Measurements from ENCODE around the gene TRAPPC11. TPM values are rescaled to one million over a fixed set of nuclear protein-coding genes. Genes with fewer than 3 reads are reported as not detected.
"Not testable (repeated sequence)": the region's sequence is repeated elsewhere in the genome, so short reads cannot be mapped to it uniquely, and the experiment has no call there.

The TRAPPC11 gene
- total RNA-seq, 1 experiment from 2014 or later = 29.1 TPM

DNA sequence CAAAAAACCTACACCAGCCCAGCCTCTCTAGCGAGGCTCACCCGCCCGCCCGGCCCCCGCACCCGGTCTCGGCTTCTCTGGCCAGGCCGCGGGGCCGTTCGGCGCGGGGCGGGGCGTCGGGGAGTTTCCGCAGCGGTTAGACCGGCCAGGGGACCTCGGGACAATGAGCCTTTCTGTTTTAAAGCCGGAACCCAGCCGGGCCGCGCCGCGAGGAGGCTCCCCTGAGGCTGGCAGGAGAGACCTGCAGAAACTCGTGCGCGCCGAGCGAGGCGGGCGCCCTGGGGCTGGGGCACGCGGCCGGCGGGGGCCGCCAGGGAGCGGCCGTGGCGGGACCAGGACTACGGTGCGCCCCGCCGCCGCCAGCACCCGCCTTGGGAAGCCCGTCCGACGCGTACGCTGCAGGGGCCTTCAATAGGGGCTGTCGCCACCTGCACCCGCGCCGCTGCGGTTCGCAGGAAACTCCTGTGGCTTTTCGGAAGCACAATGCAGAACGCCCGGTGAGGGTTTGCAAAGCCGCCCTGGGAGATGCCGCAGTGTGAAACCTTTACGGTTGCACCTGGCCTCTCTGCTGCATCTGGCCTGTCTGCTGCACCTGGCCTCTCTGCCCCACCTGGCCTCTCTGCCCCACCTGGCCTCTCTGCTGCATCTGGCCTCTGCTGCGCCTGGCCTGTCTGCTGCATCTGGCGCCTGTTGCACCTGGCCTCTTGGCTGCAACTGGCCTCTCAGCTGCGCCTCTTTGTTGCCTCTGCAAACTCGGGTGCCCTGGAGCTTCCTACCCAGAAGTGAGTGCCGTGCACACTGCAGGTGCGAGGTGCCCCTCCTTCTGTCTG lies 63.9 kb downstream of the TRAPPC11 start:
- H3K27me3 ChIP-seq (replicated peaks; ENCODE audit: insufficient read depth, low read depth, low read length, poor library complexity) = no peaks in the 10 kb centered on the region
- ChIA-PET POLR2A (ENCODE audit: low non-redundant PET) (no interaction called here), CTCF (no interaction called here)
- intact Hi-C loops (cut with micrococcal nuclease; ENCODE audit: unreplicated experiment) = loop anchor here (10.0 kb wide), 1 partner anchor 248 kb away; no protein-coding TSS in a partner anchor
- DNase-seq (ENCODE audit: low spot score) = peak; percentile 27
- no peaks in the 10 kb centered on the region for H3K4me1 ChIP-seq (ENCODE audit: insufficient read depth, low read length, poor library complexity, severe bottlenecking)
- H3K4me3 ChIP-seq (ENCODE audit: low read depth, low read length, poor library complexity, severe bottlenecking) = peak overlapping the region; percentile 48
- H3K9me3 ChIP-seq (ENCODE audit: low read depth, low read length, poor library complexity, severe bottlenecking) = no peaks in the 10 kb centered on the region
- no TSS peak for BruUV-seq (replicated peaks)
- TF ChIP-seq CTCF (conservative IDR thresholded peaks at IDR 0.05; ENCODE audit: low read depth, low read length) (no peak), EZH2 (IDR thresholded peaks at IDR 0.05; ENCODE audit: borderline replicate concordance, low read depth, low read length, poor library complexity, severe bottlenecking) (no peak)
- no peaks in the 10 kb centered on the region for H3K36me3 ChIP-seq (ENCODE audit: insufficient read depth, low read length, poor library complexity, severe bottlenecking)
- no peak overlapping the region for H3K27ac ChIP-seq (ENCODE audit: low read depth, low read length, poor library complexity, severe bottlenecking)

- CTCF ChIA-PET = no interaction called here
Observed at GRCh38 chr4:183723561-183724228, 64.6 kb downstream of the TRAPPC11 start.

DNA sequence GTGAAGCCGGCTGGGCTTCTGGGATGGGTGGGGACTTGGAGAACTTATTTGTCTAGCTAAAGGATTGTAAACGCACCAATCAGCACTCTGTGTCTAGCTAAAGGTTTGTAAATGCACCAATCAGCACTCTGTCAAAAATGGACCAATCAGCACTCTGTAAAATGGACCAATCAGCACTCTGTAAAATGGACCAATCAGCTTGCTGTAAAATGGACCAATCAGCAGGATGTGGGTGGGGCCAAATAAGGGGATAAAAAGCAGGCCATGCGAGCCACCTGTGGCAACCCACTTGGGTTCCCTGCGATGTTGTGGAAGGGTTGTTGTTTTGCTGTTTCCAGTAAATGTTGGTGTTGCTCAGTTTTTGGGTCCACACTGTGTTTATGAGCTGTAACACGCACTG lies 66.5 kb downstream of the TRAPPC11 start:
- H3K27me3 ChIP-seq (replicated peaks; ENCODE audit: insufficient read depth, low read depth, low read length, poor library complexity); POLR2A ChIA-PET (ENCODE audit: low non-redundant PET); H3K4me3 ChIP-seq (ENCODE audit: low read depth, low read length, poor library complexity, severe bottlenecking); BruUV-seq (replicated peaks); H3K27ac ChIP-seq (ENCODE audit: low read depth, low read length, poor library complexity, severe bottlenecking); H3K4me1 ChIP-seq (ENCODE audit: insufficient read depth, low read length, poor library complexity, severe bottlenecking); CTCF ChIA-PET; H3K36me3 ChIP-seq (ENCODE audit: insufficient read depth, low read length, poor library complexity, severe bottlenecking); H3K9me3 ChIP-seq (ENCODE audit: low read depth, low read length, poor library complexity, severe bottlenecking); DNase-seq (ENCODE audit: low spot score): not testable (repeated sequence)
- intact Hi-C loops (cut with micrococcal nuclease; ENCODE audit: unreplicated experiment) = loop anchor here (10.0 kb wide), 1 partner anchor 251 kb away; no protein-coding TSS in a partner anchor

More at GRCh38 chr4:183723561-183724228, 64.6 kb downstream of the TRAPPC11 start:
- DNase-seq (ENCODE audit: low spot score) = no peak
- intact Hi-C loops (cut with micrococcal nuclease; ENCODE audit: unreplicated experiment) = loop anchor here (10.0 kb wide), 1 partner anchor 249 kb away; no protein-coding TSS in a partner anchor
- Histone ChIP-seq H3K9me3 (ENCODE audit: low read depth, low read length, poor library complexity, severe bottlenecking) (no peaks in the 10 kb centered on the region), H3K27me3 (replicated peaks; ENCODE audit: insufficient read depth, low read depth, low read length, poor library complexity) (no peaks in the 10 kb centered on the region), H3K36me3 (ENCODE audit: insufficient read depth, low read length, poor library complexity, severe bottlenecking) (no peaks in the 10 kb centered on the region), H3K4me1 (ENCODE audit: insufficient read depth, low read length, poor library complexity, severe bottlenecking) (no peaks in the 10 kb centered on the region), H3K27ac (ENCODE audit: low read depth, low read length, poor library complexity, severe bottlenecking) (no peak overlapping the region), H3K4me3 (ENCODE audit: low read depth, low read length, poor library complexity, severe bottlenecking) (no peak overlapping the region)
- POLR2A ChIA-PET (ENCODE audit: low non-redundant PET) = no interaction called here
- TF ChIP-seq EZH2 (IDR thresholded peaks at IDR 0.05; ENCODE audit: borderline replicate concordance, low read depth, low read length, poor library complexity, severe bottlenecking) (no peak), CTCF (conservative IDR thresholded peaks at IDR 0.05; ENCODE audit: low read depth, low read length) (no peak)
- no TSS peak for BruUV-seq (replicated peaks)

Measured in A673 (cell line).